Fibroblast of pulmonary artery (primary cell): ENCODE data around the gene ADORA1.

ENCODE experiments used
- DNase-seq: peaks from one replicate; pipeline ENCODE4 v3.0.0-alpha.2; 2010; ENCODE audit warnings: low read depth
- H3K4me3 ChIP-seq: replicated peaks from 2 replicates; pipeline ENCODE4 v1.5.1; 2011; ENCODE audit warnings: low read depth, mild to moderate bottlenecking, control low read depth, low read length, moderate library complexity
- TF ChIP-seq, protein P1 (sequence below): IDR thresholded peaks from 2 replicates; pipeline ENCODE4 v1.5.1; 2011; ENCODE audit warnings: mild to moderate bottlenecking, control low read depth, low read length, inconsistent platforms; ENCODE audit errors: missing control alignments

The ADORA1 gene

DNA sequence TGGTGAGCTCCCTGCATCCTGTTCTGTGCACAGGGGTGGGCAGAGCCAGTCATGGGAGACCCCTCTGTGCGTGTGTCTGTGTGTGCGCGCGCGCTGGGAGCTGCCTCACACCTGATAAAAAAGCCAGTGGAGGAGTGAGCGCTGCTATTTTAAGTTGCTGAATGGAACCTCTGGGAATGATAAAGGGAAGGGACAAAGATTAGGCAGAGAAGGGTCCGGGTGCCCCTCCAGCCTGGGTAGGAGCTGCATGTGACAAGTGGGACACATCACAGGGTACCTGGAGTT, 847 bp downstream of the ADORA1 start:
- TF ChIP-seq, protein P1, sequence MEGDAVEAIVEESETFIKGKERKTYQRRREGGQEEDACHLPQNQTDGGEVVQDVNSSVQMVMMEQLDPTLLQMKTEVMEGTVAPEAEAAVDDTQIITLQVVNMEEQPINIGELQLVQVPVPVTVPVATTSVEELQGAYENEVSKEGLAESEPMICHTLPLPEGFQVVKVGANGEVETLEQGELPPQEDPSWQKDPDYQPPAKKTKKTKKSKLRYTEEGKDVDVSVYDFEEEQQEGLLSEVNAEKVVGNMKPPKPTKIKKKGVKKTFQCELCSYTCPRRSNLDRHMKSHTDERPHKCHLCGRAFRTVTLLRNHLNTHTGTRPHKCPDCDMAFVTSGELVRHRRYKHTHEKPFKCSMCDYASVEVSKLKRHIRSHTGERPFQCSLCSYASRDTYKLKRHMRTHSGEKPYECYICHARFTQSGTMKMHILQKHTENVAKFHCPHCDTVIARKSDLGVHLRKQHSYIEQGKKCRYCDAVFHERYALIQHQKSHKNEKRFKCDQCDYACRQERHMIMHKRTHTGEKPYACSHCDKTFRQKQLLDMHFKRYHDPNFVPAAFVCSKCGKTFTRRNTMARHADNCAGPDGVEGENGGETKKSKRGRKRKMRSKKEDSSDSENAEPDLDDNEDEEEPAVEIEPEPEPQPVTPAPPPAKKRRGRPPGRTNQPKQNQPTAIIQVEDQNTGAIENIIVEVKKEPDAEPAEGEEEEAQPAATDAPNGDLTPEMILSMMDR, result no peak
- peak overlapping the region; percentile 36 for H3K4me3 ChIP-seq
- DNase-seq, result no peak

- TF ChIP-seq, protein P1, result no peak
- peak overlapping the region; percentile 36 for H3K4me3 ChIP-seq
- DNase-seq, result no peak
Measured at GRCh38 chr1:203128716-203129500, 1.4 kb downstream of the ADORA1 start.

GRCh38 chr1:203129501-203130231, 2.1 kb downstream of the ADORA1 start:
- no peak overlapping the region for H3K4me3 ChIP-seq
- TF ChIP-seq, protein P1, result no peak
- no peak for DNase-seq

DNA sequence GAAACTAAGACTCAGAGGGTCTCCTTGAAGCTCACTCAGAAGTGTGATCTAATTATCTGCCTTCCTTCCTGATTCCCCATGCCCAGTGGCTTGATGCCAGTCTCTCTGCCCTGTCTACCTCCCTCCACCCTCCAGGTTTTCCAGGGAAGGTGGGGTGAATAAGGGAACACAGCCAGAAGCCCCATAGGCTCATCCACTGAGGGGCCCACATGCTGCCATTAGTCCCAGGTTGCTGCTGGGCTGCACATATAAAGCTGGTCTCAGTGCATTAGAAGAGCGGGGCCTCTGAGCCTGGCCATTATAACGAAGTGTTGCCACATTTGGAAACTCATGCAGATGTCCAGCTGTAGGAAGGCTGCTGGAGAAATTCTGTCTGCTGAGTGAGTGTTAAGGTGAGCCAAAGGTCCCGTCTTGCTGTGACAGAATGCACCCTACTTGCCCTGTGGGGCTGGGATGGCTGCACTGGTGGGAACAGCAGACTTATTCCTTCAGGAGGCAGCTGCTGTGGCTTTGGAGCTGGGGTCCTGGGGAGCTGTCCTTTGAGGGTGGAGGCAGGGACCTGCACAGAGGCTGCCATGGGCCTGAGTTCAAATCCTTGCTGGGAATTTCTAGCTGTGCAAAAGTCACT, 2.9 kb downstream of the ADORA1 start:
- TF ChIP-seq, protein P1, result no peak
- no peak overlapping the region for H3K4me3 ChIP-seq
- no peak for DNase-seq

DNA sequence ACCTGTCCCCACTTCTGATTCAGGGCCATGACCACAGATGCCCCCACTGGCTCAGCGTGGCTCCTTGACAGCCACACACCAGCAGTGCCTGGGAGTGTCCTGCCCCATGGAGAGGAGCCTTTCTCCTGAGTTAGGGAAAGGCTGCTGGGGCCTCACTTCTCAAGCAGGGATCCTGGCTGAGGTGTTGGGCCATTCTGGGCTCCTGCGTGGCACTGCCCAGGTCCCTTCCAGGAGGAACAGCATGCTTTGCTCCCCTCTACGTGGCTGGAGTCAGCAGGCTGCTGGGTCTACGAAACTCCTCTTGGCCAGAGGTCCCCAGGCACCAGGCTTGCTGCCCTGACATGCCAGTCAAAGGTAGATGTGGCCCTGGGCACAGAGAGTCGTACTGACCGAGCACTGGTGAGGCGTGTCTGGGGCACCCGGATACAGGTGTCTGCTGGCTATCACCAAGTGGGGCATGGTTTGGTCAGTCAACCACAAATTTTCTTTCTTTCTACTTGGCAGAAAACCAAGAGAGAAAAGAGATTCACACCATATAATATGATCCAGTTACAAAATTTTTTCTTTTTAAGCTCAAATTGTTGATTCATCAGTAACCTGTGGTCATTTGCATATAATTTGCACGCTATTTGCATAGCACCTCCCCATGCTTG, 4.1 kb downstream of the ADORA1 start:
- no peak overlapping the region for H3K4me3 ChIP-seq
- no peak for DNase-seq
- TF ChIP-seq, protein P1, result no peak

DNA sequence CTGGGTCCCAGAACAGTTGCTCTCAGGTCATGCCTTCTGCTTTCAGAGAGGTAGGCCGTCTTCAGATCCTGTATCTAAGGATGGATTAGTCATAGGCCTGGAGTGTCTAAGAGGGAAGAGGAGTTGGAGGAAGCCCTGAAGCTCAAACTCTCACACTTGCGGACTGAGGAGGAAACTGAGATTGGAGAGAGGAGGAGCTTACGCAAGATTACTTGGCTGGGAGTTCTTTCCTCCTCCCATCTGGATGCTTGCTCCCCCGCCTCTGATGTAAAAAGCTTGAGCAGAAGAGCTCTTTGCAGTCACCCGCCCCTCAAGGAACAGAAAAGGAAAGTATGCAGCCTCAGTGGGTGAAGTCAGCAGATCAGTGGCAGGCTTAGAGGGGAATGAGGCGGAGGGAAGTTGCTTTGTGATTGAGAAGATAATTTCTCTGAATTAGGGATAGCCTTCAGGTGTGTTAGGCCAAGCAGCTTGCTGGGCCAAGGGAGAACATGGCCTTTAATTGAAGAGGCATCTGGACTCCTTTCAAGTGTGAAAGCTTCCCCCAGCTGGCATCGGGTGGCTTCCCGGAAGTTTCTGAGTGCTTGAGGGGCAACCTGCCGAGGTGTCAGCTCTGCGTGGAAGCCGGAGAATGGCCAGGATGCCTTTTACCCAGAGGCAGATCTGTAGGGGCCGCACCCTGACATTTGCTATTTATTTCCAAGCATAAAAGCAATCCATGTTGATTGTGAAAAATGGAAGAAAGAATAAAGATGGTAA, 6.6 kb downstream of the ADORA1 start:
- TF ChIP-seq, protein P1, result no peak
- H3K4me3 ChIP-seq, result no peak overlapping the region
- DNase-seq, result peak; percentile 93
